ENCODE measurements around the gene XCR1. TPM values are rescaled to one million over a fixed set of nuclear protein-coding genes. Genes with fewer than 3 reads are reported as not detected.

Gene XCR1
- total and polyA plus RNA-seq, 12 donors: 0.01 to 0.72 (median 0.09) TPM; not detected in 7

DNA sequence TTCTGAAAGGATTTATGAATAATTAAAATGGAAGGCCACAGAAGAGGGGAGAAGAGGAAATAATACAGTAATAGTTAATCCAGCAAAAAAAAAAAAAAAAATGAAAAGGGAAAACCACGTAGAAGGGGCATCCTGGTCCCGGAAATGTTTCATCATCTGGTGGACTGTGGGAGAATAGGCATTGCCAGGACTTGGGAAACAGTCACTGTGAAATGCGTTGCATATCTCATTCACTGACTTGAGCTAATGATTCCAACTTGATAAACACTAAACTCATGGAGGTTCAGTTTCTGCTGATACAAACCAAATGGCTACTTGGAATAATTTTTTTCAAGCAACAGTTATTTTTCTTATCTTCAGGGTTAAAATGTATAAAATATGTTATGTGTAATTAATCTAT lies 3.2 kb downstream of the XCR1 start:
- Histone ChIP-seq H3K9me3 (peaks cover 0 to 27% (median 11%) of the 10 kb centered on the region in 11 donors), H3K4me1 (no peaks in the 10 kb centered on the region), H3K4me3 (no peak overlapping the region), H3K27me3 (no peaks in the 10 kb centered on the region), H3K36me3 (no peaks in the 10 kb centered on the region), H3K27ac (no peak overlapping the region)
- TF ChIP-seq, protein P1, sequence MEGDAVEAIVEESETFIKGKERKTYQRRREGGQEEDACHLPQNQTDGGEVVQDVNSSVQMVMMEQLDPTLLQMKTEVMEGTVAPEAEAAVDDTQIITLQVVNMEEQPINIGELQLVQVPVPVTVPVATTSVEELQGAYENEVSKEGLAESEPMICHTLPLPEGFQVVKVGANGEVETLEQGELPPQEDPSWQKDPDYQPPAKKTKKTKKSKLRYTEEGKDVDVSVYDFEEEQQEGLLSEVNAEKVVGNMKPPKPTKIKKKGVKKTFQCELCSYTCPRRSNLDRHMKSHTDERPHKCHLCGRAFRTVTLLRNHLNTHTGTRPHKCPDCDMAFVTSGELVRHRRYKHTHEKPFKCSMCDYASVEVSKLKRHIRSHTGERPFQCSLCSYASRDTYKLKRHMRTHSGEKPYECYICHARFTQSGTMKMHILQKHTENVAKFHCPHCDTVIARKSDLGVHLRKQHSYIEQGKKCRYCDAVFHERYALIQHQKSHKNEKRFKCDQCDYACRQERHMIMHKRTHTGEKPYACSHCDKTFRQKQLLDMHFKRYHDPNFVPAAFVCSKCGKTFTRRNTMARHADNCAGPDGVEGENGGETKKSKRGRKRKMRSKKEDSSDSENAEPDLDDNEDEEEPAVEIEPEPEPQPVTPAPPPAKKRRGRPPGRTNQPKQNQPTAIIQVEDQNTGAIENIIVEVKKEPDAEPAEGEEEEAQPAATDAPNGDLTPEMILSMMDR (IDR thresholded peaks at IDR 0.05): no peak
- no peak for ATAC-seq
- no peak for DNase-seq
- intact Hi-C loops (cut with DNase I): no loop called here
- WGBS, 2 donors: 48 to 65% methylated on average over 3 of the region's 3 CpGs

DNA sequence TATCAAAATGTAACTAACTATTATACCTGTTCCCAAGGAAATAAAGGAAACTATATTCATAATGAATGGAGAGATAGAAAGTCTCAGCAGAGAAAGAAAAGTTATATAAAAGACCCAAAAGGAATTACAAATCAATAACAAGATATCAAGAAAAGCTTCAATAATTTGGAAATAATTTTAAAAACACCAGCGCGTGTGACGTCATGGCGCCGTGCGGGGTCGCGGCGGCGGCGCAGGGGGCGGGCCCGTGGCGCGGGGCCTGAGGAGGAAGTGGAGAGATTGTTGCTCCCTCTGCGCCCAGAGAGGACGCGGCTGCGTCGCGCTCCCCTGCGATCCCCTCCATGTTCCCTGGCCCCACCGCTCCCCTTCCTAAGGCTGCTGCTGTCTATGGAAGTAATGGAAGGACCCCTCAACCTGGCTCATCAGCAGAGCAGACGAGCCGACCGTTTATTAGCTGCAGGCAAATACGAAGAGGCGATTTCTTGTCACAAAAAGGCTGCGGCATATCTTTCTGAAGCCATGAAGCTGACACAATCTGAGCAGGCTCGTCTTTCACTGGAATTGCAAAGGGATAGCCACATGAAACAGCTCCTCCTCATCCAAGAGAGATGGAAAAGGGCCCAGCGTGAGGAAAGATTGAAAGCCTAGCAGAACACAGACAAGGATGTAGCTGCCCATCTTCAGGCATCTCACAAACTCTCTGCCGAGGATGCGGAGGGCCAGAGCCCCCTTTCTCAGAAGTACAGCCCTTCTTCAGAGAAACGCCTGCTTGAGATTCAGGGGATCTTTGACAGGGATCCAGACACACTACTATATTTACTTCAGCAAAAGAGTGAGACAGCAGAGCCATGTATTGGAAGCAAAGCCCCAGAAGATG lies 4.1 kb downstream of the XCR1 start:
- Histone ChIP-seq H3K9me3 (peaks cover 0 to 17% (median 8%) of the 10 kb centered on the region in 11 donors), H3K27ac (no peak overlapping the region), H3K27me3 (no peaks in the 10 kb centered on the region), H3K36me3 (no peaks in the 10 kb centered on the region), H3K4me3 (no peak overlapping the region), H3K4me1 (no peaks in the 10 kb centered on the region)
- WGBS, 2 donors: 89 to 91% methylated on average over 34 of the region's 34 CpGs
- TF ChIP-seq, protein P1 (IDR thresholded peaks at IDR 0.05): no peak
- ATAC-seq: no peak
- DNase-seq: no peak
- intact Hi-C loops (cut with DNase I): no loop called here

DNA sequence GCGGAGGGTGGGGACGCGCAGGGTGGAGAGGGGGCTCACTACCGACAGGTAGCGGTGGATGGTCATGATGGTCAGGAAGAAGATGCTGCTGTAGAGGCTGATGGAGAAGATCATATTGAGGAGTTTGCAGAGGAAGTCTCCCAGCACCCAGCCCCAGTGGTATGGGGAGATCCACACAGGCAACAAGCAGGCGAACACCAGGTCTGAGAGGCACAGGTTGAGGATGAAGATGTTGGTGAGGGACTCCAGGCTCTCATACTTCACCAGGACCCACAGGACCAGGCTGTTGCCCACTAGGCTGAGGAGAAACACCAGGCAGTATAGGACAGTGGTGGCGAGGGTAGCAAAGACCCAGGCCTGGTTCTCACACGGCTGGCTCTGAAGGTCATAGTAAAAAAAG lies 5.8 kb downstream of the XCR1 start:
- Histone ChIP-seq H3K27me3 (no peaks in the 10 kb centered on the region), H3K4me1 (peaks cover 0 to 4% (median 0%) of the 10 kb centered on the region in 9 donors), H3K27ac (no peak overlapping the region), H3K36me3 (no peaks in the 10 kb centered on the region), H3K4me3 (no peak overlapping the region), H3K9me3 (peaks cover 0 to under 1% (median 0%) of the 10 kb centered on the region in 11 donors)
- intact Hi-C loops (cut with DNase I): no loop called here
- ATAC-seq (no peak), DNase-seq (no peak)
- TF ChIP-seq, protein P1 (IDR thresholded peaks at IDR 0.05): no peak
- 95 to 99% methylated on average over 8 of the region's 8 CpGs for WGBS, 2 donors

DNA sequence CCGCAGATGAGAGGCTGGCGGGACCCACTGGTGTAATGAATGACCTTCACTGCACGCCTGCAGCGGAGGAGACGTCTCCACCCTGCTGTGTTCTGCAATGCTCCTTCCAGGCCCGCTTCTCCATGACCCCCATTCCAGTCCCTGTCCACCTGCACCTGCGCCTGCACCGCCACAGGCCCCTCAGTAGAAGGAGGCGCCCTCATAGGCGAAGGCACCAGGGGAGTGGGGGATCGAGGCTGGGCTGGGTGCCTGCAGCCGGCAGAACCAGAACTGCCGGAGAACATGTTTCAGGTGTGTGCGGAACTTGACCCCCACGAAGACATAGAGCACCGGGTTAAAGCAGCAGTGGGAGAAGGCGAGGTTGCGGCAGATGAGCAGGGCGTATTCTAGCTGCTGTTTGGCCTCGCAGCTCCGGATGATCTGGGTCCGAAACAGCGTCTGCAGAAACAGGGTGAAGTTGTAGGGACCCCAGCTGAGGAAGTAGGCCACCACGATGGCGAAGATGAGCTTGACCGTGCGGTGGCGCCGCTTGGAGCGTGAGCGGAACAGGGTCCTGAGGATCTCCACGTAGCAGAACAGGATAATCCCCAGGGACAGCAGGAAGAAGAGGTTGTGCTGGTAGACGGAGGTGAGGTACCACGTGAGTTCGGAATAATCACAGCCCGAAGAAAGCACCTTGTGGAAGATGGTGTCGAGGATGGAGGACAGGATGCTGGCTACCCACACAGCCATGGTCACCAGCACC lies 6.3 kb downstream of the XCR1 start:
- TF ChIP-seq, protein P1 (IDR thresholded peaks at IDR 0.05): no peak
- intact Hi-C loops (cut with DNase I): no loop called here
- Histone ChIP-seq H3K4me1 (peaks cover 0 to 4% (median 0%) of the 10 kb centered on the region in 9 donors), H3K27ac (no peak overlapping the region), H3K9me3 (no peaks in the 10 kb centered on the region), H3K27me3 (no peaks in the 10 kb centered on the region), H3K4me3 (no peak overlapping the region), H3K36me3 (no peaks in the 10 kb centered on the region)
- DNase-seq (no peak), ATAC-seq (no peak)
- WGBS, 2 donors: 94 to 96% methylated on average over 37 of the region's 37 CpGs
